ENCODE data around the gene MICAL2. TPM values are rescaled to one million over a fixed set of nuclear protein-coding genes. Genes with fewer than 3 reads are reported as not detected.

Gene MICAL2
- total RNA-seq, 3 donors from 2014 or later = 70.3 to 118 (median 71.4) TPM

GRCh38 chr11:12113294-12113693, 2.9 kb downstream of the MICAL2 start:
- no peak overlapping the region for H3K4me3 Mint-ChIP-seq
- no peaks in the 10 kb centered on the region for H3K36me3 Mint-ChIP-seq (ENCODE audit: insufficient read depth)
- H3K9me3 Mint-ChIP-seq = no peaks in the 10 kb centered on the region
- H3K27me3 Mint-ChIP-seq (ENCODE audit: low read depth) = no peaks in the 10 kb centered on the region
- no peak for ATAC-seq
- no peak for DNase-seq
- H3K4me1 Mint-ChIP-seq (ENCODE audit: low read depth) = peaks cover 30% of the 10 kb centered on the region

- no peak for ATAC-seq
- Mint-ChIP-seq H3K36me3 (ENCODE audit: insufficient read depth) (no peaks in the 10 kb centered on the region), H3K27me3 (ENCODE audit: low read depth) (no peaks in the 10 kb centered on the region), H3K9me3 (no peaks in the 10 kb centered on the region), H3K4me1 (ENCODE audit: low read depth) (peaks cover 22% of the 10 kb centered on the region), H3K4me3 (no peak overlapping the region)
- no peak for DNase-seq
Measured at GRCh38 chr11:12114193-12115033, 4.0 kb downstream of the MICAL2 start.

GRCh38 chr11:12116425-12117032, 6.1 kb downstream of the MICAL2 start:
- ATAC-seq (no peak), DNase-seq (no peak)
- Mint-ChIP-seq H3K4me1 (ENCODE audit: low read depth) (peaks cover 18% of the 10 kb centered on the region), H3K4me3 (no peak overlapping the region), H3K27me3 (ENCODE audit: low read depth) (no peaks in the 10 kb centered on the region), H3K36me3 (ENCODE audit: insufficient read depth) (no peaks in the 10 kb centered on the region), H3K9me3 (no peaks in the 10 kb centered on the region)

GRCh38 chr11:12117200-12117599, 6.8 kb downstream of the MICAL2 start:
- peaks cover 16% of the 10 kb centered on the region for H3K4me1 Mint-ChIP-seq (ENCODE audit: low read depth)
- no peaks in the 10 kb centered on the region for H3K27me3 Mint-ChIP-seq (ENCODE audit: low read depth)
- no peak overlapping the region for H3K4me3 Mint-ChIP-seq

GRCh38 chr11:12117611-12118010, 7.2 kb downstream of the MICAL2 start:
- H3K4me3 Mint-ChIP-seq = no peak overlapping the region
- no peaks in the 10 kb centered on the region for H3K9me3 Mint-ChIP-seq
- DNase-seq = no peak
- H3K4me1 Mint-ChIP-seq (ENCODE audit: low read depth) = peaks cover 16% of the 10 kb centered on the region
- H3K36me3 Mint-ChIP-seq (ENCODE audit: insufficient read depth) = no peaks in the 10 kb centered on the region
- H3K27me3 Mint-ChIP-seq (ENCODE audit: low read depth) = no peaks in the 10 kb centered on the region
- ATAC-seq = peak; percentile 43 to 49

More at GRCh38 chr11:12117200-12117599, 6.8 kb downstream of the MICAL2 start:
- Mint-ChIP-seq H3K36me3 (ENCODE audit: insufficient read depth) (no peaks in the 10 kb centered on the region), H3K9me3 (no peaks in the 10 kb centered on the region)
- DNase-seq = no peak
- no peak for ATAC-seq

GRCh38 chr11:12118949-12119348, 8.6 kb downstream of the MICAL2 start:
- H3K9me3 Mint-ChIP-seq = no peaks in the 10 kb centered on the region
- H3K27me3 Mint-ChIP-seq (ENCODE audit: low read depth) = no peaks in the 10 kb centered on the region
- H3K36me3 Mint-ChIP-seq (ENCODE audit: insufficient read depth) = no peaks in the 10 kb centered on the region
- no peak for DNase-seq
- ATAC-seq = no peak
- peaks cover 14% of the 10 kb centered on the region for H3K4me1 Mint-ChIP-seq (ENCODE audit: low read depth)
- no peak overlapping the region for H3K4me3 Mint-ChIP-seq

GRCh38 chr11:12119502-12119901, 9.1 kb downstream of the MICAL2 start:
- H3K36me3 Mint-ChIP-seq (ENCODE audit: insufficient read depth) = no peaks in the 10 kb centered on the region
- peaks cover 18% of the 10 kb centered on the region for H3K4me1 Mint-ChIP-seq (ENCODE audit: low read depth)
- DNase-seq (no peak), ATAC-seq (no peak)
- H3K9me3 Mint-ChIP-seq = no peaks in the 10 kb centered on the region
- no peaks in the 10 kb centered on the region for H3K27me3 Mint-ChIP-seq (ENCODE audit: low read depth)
- H3K4me3 Mint-ChIP-seq = no peak overlapping the region

GRCh38 chr11:12120031-12121008, 9.9 kb downstream of the MICAL2 start:
- H3K36me3 Mint-ChIP-seq (ENCODE audit: insufficient read depth) = no peaks in the 10 kb centered on the region
- ATAC-seq (no peak), DNase-seq (no peak)
- no peaks in the 10 kb centered on the region for H3K27me3 Mint-ChIP-seq (ENCODE audit: low read depth)
- no peaks in the 10 kb centered on the region for H3K9me3 Mint-ChIP-seq
- H3K4me3 Mint-ChIP-seq = no peak overlapping the region
- peaks cover 24% of the 10 kb centered on the region for H3K4me1 Mint-ChIP-seq (ENCODE audit: low read depth)

GRCh38 chr11:12121011-12121410, 10.6 kb downstream of the MICAL2 start:
- Mint-ChIP-seq H3K4me3 (no peak overlapping the region), H3K36me3 (ENCODE audit: insufficient read depth) (no peaks in the 10 kb centered on the region), H3K27me3 (ENCODE audit: low read depth) (no peaks in the 10 kb centered on the region), H3K9me3 (no peaks in the 10 kb centered on the region), H3K4me1 (ENCODE audit: low read depth) (peaks cover 24% of the 10 kb centered on the region)
- DNase-seq (no peak), ATAC-seq (no peak)

GRCh38 chr11:12121517-12121916, 11.1 kb downstream of the MICAL2 start:
- ATAC-seq (no peak), DNase-seq (no peak)
- no peaks in the 10 kb centered on the region for H3K9me3 Mint-ChIP-seq
- H3K36me3 Mint-ChIP-seq (ENCODE audit: insufficient read depth) = no peaks in the 10 kb centered on the region
- H3K4me1 Mint-ChIP-seq (ENCODE audit: low read depth) = peaks cover 27% of the 10 kb centered on the region
- no peaks in the 10 kb centered on the region for H3K27me3 Mint-ChIP-seq (ENCODE audit: low read depth)
- H3K4me3 Mint-ChIP-seq = no peak overlapping the region

GRCh38 chr11:12122083-12122482, 11.7 kb downstream of the MICAL2 start:
- no peak overlapping the region for H3K4me3 Mint-ChIP-seq
- DNase-seq (no peak), ATAC-seq (peak in 1 of 2 donors; percentile 50)
- peaks cover 28% of the 10 kb centered on the region for H3K4me1 Mint-ChIP-seq (ENCODE audit: low read depth)
- no peaks in the 10 kb centered on the region for H3K27me3 Mint-ChIP-seq (ENCODE audit: low read depth)
- H3K36me3 Mint-ChIP-seq (ENCODE audit: insufficient read depth) = no peaks in the 10 kb centered on the region
- H3K9me3 Mint-ChIP-seq = no peaks in the 10 kb centered on the region

GRCh38 chr11:12123273-12123672, 12.9 kb downstream of the MICAL2 start:
- peaks cover 28% of the 10 kb centered on the region for H3K4me1 Mint-ChIP-seq (ENCODE audit: low read depth)
- H3K4me3 Mint-ChIP-seq = no peak overlapping the region
- H3K36me3 Mint-ChIP-seq (ENCODE audit: insufficient read depth) = no peaks in the 10 kb centered on the region
- DNase-seq = no peak
- H3K27me3 Mint-ChIP-seq (ENCODE audit: low read depth) = no peaks in the 10 kb centered on the region
- ATAC-seq = no peak
- no peaks in the 10 kb centered on the region for H3K9me3 Mint-ChIP-seq

GRCh38 chr11:12123799-12124198, 13.4 kb downstream of the MICAL2 start:
- Mint-ChIP-seq H3K4me3 (no peak overlapping the region), H3K27me3 (ENCODE audit: low read depth) (no peaks in the 10 kb centered on the region), H3K9me3 (no peaks in the 10 kb centered on the region), H3K4me1 (ENCODE audit: low read depth) (peaks cover 31% of the 10 kb centered on the region), H3K36me3 (ENCODE audit: insufficient read depth) (no peaks in the 10 kb centered on the region)
- ATAC-seq (no peak), DNase-seq (no peak)

- no peaks in the 10 kb centered on the region for H3K27me3 Mint-ChIP-seq (ENCODE audit: low read depth)
- DNase-seq (no peak), ATAC-seq (no peak)
- H3K4me1 Mint-ChIP-seq (ENCODE audit: low read depth) = peaks cover 31% of the 10 kb centered on the region
- no peak overlapping the region for H3K4me3 Mint-ChIP-seq
- H3K9me3 Mint-ChIP-seq = no peaks in the 10 kb centered on the region
- H3K36me3 Mint-ChIP-seq (ENCODE audit: insufficient read depth) = no peaks in the 10 kb centered on the region
Measured at GRCh38 chr11:12124306-12124705, 13.9 kb downstream of the MICAL2 start.

Data from activated T-cell treated with anti-CD3 and anti-CD28 coated beads, Interleukin-2, amount 50 U/mL, for 4 hours (primary cell).